GM11168 (cell line): ENCODE results near the gene PRDM16.

Source experiments
- in situ Hi-C: fragments of 300-500 bp; cut with MboI; formaldehyde crosslinking; loops from one replicate; pipeline ENCODE4 v1.12.0; 2022; ENCODE audit warnings: low sequenced_read_pairs; ENCODE audit not compliant: unreplicated experiment

The PRDM16 gene

DNA sequence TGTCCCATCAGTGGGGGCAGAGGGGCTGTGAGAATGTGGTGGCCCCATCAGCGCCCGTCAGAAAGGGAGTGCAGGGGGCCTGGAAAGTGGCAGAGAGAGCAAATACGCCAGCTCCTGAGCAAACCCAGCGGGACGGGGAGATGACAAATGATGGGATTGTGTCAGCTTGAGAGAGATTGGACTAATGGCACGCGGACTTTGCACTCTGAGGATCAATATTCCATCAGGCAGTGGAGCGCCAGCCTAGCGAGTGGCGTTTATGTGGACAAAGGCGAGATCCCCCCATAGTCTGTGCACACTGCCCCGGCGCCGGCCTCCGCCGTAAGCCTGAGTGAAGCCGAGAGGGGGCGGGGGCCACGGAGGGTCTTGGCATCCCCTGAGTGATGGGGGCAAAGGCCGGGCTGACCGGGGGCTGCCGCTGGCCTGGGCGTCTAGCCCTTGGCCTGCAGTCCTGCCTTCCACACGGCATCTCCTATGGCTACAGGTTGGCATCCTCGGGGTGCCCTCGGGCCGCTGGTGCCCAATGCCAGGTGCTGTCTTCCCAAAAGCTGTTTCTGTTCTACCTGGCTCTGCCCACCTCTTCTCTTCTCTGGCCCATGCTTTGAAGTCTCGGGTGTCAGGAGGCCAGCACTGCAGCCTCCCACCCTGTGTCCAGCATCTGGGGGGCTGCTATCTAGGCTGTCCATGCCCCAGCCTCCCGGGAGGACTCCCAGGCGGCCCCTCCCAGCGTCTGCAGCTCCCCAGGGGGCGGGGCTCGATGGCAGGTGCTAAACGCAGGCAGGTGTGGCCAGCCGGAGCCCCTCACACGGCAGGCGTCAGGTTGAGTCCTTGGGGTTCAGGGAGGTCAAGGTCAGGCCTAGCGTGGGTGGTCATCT lies 46.5 kb downstream of the PRDM16 start:
- in situ Hi-C loops, result no loop called here

DNA sequence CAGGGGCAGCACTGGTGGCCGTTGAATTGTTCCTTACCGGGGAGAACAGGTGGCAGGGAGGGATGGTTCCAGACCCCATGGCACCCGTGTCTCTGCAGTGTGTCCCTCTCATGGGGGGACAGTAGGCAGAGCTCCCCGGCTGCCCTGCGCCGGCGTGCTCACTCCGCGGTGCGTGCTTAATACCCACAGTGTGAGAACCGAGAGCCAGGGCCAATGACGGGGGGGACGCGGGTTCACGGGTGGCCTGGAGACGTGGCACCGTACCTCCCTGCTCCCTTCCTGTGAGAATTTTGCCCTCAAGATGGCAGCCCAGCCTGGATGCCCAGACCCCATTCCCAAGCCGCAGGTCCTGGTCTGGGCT lies 47.1 kb downstream of the PRDM16 start:
- in situ Hi-C loops, result no loop called here

DNA sequence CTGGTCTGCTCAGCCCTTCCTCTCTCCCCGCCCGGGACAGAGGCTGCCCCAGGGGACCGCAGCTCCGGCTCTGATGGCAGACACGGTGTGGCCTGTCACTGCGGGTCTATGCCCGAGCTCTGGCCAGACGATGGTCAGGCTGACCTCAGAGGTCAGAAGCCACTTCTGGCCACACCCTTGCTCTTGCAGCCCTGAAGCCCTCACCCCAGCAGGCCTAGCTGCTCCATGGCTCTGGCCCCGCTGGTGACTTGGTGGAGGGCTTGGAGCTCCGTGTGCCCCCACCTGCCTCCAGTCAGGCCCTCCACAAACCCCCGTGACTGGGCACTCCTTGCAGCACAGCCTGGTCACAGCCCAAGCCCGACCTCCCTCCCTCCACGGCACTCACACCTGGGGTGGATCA lies 47.6 kb downstream of the PRDM16 start:
- in situ Hi-C loops, result no loop called here

DNA sequence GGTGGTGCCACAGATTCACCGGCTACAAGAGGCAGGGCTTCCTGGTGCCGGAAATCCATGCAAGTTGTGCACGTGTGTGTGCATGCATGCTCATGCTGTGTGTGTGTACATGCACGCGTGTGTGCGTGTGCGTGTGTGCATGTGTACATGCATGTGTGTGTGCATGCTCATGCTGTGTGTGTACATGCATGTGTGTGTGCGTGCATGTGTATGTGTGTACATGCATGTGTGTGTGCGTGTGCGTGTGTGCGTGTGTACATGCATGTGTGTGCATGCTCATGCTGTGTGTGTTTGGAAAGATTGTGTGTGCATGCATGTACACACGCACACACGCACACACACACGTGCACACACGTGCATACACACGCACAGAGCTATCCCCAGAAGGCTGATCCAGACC lies 48.9 kb downstream of the PRDM16 start:
- in situ Hi-C loops, result no loop called here

DNA sequence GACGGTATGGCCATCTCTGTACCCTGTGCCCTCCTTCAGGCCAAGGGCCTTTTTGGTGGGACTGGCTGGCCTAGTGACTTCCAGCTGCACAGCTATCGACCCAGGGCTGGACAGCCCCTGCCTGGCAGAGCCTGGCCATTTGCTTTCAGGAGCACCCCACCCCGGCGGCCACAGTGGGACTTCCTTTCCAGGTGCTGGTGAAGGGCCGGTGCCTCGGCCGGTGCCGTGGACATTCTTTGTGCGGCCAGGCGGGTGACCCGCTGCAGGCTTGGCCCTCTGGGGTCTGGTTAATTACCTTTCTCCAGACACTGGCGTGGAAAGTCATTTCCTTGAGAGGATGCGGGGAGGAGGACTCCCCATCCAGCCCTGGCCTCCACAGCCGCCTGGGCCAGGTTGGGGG lies 50.1 kb downstream of the PRDM16 start:
- in situ Hi-C loops, result no loop called here

DNA sequence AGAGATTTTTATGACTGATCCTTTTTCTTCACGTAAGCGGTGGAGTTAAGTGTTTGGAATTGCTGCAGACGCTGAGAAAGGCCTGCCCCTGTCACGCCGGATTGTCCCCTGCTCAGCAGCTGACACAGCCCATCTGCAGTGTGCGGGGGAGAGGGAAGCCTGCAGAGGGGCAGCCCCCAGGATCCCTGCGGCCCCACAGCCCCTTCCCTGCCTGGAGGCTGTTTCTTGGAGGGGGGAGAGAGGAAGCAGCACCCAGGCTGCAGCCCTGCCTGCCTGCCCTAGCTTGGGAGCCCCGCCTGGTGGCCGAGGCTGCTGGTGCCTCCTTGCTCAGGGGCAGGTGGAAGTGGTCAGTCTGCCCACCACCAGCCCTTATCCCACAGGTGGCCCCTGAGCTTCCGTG lies 50.7 kb downstream of the PRDM16 start:
- in situ Hi-C loops, result no loop called here

DNA sequence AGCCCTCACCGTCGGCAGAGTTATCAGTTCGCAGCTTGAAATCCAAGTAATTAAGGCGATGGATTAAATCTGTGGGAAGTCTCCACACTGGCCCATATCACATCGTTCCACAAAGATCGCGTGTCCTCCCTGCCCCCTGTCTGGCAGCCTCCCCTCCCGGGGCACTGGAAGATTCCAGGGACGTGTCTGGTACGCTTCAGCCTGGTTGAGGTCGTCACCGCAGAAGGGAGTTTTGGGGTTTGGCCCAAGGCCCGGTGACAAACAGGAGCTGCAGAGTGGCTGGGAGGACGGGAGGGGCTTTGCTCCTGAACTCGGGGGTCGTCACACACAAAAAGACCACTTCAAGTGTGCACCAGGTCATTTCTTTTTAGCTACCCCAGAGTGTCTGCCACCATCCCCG lies 51.1 kb downstream of the PRDM16 start:
- in situ Hi-C loops, result no loop called here

DNA sequence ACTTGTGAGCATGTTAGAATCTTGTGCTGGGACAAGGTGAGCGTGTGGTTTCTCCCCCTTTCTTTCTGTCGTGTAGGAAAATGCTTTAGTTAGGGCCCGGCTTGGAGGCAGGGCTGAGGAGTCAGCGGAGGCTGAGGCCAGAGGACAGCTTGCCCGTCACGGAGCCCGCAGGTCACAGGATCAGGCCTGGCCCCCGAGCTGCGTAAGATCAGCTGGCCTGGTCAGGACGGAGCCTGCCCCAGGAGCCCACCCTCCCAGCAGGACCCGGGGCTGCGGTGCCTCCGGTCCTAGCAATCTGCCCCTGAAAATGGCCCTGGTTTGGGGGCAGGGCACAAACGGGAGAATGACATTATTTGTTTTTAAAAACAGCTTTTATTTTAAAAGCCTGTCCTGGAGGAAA lies 52.0 kb downstream of the PRDM16 start:
- in situ Hi-C loops, result no loop called here

DNA sequence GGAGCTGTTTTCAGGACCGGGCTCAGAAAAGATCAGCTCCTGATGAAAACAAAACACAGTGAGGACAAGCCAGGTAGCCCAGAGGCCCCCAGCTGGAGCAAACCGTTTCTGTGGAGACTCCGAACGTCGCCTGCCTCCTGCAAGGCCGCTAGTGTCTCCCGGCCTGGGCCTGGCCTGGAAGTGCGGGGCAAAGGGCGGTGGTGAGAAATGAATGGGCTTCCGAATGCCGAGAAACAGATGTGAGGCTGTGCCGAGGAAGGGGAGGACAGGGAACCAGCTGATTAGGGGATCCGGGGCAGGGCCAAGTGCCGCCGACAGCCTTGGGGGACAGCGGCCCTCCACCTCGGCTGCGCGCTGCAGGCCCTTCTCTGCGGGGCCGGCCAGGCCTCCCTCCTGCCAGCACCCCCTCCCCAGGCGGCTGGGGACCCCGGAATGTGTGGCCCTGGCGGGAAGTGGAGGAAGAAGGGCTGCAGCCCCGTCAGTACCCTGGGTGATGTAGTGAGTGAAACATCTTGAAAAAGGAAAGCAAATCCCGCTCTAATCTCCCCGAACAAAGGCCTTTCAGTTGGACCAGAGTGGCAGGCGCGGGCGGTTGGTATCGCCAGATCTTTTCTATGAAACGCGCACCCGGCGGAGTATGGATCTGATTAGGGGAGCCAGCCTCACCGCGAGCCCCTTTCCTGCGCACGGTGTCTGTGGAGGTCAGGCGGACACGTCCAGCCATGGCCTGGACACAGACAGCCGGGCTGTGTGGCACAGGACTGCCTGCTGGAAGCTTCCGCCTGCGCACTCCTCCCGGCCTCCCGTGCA lies 52.6 kb downstream of the PRDM16 start:
- in situ Hi-C loops, result no loop called here

DNA sequence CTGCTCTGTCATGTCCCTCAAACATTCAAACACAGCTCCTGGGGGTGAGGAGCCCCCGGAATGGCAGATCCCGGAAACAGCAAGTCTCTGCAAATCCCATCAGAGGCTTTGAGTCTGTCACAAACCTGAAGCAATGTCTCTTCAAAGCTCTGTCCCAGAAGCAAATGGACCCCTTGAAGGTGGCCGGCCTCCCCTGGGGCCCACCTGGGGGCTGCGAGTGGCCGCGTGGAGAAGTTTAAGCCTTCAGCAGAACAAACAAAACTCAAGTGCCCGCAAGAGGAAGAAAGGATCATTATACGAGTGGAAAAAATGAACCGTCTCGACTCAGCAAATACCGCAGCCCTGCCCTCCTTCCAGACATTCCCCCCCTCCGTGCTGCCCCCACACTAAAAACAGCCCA lies 53.3 kb downstream of the PRDM16 start:
- in situ Hi-C loops, result no loop called here

DNA sequence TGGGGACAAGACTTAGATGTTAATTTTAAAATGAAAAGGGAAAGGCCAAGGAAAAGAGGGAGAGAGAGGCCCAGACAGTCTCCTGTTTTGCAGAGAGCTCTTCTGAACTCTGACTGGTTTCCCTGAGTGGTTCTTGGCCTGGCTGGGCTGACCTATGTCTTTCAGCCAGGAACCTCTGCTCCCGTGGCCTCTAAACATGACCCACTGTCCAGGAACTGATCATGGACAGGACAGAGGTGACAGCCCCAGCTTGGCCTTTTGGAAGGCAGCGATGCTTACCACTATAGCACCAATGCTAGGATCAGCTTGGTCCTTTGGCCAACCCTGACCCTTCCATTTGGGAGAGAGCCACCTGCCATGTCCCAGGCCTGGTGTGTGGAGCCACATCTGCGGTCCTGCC lies 55.2 kb downstream of the PRDM16 start:
- in situ Hi-C loops, result no loop called here

DNA sequence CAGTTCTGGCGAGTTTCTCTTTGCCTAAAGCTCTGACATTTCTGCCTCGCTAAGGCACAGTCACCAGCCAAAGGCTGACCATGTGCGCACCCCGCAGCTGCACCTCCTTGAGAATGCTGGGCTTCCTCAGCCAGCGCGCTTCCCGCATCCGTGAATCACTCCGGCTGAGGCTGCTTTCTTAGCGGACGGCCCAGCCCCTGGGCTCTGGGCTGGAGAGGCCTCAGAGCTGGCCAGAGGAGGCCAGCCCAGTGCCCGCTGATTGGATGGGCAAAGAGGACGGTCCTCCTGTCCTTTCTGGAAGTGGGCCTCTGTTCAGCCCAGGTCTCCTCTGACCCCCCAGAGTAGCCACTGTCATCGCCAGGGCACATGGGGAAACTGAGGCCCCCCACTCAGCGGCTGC lies 56.1 kb downstream of the PRDM16 start:
- in situ Hi-C loops, result no loop called here

DNA sequence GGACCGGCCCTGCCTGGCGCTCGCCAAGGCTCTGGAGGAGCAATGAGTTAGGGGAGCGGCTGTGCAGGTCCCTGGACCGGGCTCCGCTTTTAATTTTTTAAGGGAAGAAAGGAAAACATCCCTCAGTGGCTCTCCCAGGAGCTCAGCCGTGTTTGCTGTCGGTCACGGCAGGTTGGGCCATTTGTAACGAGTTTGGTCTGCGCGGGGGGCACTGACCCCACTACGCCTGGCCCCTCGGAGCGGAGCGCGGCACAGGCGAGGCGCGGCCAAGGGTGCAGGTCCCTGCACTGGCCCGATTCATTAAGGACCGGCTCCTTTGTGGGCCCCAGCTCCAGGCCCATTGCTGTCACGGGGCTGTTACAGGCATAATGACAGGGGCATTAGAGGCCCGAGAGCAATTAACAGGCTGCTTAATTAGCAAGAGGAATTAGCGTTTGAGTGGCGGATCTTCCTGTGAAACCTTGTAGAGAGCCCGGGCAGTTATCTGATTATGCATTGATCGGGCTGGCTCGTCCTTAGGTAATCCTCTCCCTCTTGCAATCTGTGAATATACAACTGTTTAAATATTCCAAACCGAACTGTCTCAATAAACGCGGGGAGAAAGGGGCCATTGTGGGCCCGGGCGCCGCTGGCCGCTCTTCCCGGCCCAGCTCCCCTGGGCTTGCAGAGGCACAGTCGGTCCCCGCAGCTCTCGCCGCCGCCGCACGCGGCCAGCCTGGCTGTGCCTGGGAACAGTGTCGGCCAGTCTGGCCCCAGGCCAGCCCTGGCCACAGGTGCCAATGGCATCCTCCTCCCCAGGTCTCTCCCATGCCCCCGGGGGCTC lies 56.8 kb downstream of the PRDM16 start:
- in situ Hi-C loops, result no loop called here

DNA sequence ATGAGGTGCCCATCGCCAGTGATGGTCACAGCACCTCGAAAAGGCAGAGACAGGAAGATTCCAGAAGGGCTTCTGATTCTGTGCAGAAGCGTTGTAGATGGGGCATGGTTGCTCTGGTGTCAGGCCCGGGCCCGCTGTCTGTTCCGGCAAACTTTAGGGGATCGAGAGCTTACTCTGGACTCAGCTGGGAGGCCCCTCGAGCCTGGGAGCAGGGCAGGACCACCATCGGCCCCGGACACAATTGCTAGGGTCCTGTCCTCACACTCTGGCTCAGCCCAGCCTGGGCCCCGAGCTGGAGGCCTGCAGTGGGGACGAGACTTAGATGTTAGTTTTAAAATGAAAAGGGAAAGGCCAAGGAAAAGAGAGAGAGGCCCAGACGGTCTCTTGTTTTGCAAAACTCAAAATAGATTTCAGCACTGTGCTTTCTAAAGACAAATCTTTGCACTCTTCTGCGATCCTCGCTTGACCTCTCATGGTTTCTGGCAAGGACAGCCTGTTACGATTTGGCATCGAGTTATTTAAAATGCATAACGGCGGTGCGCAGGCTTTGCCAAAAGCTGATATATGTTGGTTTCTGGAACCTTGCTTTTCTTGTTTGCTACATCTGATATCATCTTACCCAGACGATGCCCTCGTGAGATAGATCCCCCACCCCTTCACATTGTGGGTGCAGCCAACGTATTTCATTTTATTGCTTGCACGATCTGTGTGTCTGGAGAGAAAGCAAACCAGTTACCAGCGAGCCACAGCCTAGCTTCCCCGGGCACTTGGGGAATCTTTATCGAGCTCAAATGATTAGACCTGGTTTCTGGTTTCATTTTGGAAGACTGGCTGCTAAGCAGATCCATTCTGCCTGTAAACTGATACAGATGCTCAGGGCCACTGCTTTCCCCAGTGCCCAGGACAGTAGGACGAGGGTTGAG lies 58.0 kb downstream of the PRDM16 start:
- in situ Hi-C loops, result no loop called here

DNA sequence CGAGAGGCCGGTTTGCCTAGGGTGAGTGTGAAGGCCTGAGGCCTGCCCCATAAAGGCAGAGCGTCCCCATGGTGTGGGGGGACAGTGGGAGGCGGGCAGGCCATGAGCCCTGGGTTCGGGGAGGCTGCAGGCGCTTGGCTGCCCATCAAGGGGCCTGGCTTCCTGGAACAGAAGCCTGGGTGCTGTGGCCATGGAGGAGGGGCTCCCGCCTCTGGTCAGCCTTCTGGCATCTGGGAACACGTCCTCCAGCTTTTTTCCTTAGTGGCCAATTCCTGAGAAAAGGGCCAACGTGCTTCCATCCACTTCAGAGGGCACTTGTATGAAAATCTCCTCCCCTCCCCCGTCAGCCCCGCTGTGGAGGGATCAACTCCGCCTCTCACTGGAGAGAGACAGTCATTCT lies 58.7 kb downstream of the PRDM16 start:
- in situ Hi-C loops, result no loop called here

DNA sequence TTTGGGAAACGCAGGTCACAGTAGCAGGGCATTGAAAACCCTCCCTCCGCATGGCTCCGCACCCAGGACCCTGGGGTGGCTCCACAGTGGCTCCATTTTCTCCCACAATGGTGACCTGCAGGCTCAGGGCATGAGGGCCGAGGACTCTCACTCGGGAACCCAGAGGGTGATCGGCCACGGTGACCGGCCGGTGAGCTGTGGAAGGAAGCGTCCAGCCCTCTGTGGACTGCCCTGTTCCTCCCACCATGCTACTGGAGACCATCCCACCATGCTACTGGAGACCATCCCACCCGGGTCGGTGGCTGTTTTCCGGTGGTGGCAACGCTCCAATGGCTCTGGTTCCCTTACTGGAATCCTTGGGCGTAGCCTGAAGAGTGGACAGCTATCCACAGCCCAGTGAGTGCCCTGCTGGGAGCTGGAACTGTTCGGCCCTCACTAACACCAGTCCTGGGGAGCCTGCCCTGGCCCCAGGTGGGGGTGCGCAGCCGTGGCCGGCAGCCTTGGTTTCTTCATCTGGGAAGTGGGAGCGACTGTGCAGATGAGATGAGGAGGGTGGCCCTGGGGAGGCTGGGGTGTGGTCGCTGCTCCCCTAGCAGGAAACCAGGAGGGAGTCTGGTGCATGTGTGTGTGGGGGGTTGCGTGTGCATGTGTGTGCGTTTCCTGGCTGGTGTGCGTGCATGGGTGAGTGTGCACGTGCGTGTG lies 59.6 kb downstream of the PRDM16 start:
- in situ Hi-C loops, result no loop called here

DNA sequence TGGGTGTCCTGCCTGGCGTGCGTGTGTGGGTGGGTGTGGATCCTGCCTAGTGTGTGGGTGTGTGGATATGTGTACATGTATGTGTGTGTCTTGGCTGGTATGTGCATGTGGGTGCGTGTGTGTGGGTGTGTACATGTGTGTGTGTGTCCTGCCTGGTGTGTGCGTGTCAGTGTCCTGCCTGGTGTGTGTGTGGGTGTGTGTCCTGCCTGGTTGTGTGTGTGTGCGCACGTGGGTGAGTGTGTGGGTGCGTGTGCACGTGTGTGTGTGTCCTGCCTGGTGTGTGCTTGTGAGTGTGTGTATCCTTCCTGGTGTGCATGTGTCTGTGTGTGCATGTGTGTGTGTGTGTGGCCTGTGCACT lies 60.1 kb downstream of the PRDM16 start:
- in situ Hi-C loops, result no loop called here

DNA sequence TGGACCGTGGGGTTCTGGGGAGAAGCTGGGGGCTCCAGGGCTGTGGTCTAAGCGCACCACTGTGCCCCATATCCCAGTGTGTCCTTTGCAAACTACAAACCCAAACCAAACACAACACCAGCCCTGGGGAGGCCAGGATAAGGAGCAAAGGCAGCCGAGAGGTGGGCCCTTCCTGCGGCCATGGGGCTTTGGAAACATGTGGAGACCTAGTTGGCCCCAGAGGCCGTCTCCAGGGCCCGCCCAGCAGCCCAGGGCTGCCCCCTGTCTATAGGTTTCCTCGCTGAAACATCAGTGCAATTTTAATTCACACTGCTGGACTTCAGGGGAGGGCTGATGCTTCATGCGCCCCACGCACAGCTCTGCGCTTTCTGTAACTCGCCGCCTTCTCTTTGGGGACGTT lies 61.3 kb downstream of the PRDM16 start:
- in situ Hi-C loops, result no loop called here

DNA sequence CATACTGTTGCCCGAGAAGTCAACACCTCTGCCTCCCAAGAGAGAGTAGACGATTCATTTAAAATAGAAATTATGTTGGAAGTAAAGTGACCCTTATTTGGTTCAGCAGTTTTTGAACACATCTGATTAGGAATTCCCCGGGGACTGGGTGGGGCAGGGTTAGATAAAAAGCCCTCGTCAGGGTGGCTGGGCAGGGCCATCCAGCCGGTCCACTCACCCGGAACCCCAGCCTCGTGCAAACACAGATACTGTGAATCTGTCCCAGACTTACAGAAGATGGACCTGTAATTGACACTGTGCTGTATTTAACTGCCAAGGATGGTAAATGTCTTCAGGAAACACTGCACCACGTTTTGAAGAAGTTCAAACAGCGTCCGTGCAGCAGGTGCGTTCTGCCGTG lies 63.7 kb downstream of the PRDM16 start:
- in situ Hi-C loops, result no loop called here
